NCI-H345 treated with DMSO at 0.1 percent for 48 hours (cell line): ENCODE results near the gene LHFPL6.

Source experiments
- DNase-seq: peaks from one replicate; lab custom pipeline; 2025; ENCODE audit not compliant: unreplicated experiment; lab: John Stamatoyannopoulos, UW

LHFPL6 gene

DNA sequence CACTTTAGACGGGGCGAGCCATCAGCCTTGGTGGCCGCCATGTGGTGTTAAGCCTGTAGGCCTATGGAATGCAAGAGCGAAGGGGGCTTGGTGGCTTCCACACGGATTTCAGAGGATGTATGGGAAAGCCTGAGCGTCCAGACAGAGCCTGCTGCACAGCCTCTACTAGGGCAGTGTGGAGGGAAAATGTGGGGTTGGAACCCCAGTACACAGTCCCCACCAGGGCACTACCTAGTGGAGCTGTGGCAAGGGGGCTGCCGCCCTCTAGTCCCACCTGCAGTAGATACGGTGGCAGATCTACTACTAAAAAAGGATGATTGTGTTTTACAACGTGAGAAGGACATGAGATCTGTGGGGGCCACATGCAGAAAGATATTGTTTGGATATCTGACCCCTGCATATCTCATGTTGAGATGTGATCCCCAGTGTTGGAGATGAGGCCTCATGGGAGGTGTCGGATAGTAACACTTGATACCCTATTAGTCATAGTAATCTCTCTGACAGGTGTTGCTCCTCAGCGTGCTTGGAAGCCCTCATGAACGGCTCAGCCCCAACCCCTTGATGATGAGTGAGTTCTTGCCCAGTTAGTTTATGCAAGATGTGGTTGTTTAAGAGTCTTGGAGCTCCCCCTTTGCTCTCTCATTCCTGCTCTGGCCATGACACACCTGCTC lies 45.6 kb downstream of the LHFPL6 start:
- DNase-seq, result no peak

DNA sequence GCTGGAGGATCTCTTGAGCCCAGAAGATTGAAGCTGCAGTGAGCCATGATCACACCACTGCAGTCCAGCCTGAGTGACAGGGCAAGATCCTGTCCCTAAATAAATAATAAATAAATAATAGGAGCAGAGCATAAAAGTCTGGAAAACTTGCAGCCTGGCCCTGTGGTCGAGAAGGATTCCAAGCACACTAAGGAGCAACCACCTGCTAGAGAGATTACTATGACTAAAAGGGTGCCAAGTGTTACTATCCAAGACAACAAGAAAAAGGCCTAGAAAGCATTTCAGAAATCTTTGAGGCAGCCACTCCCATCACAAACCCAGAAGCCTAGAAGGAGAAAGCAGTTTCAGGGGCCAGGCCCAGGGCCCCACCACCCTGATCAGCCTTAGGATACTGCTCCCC lies 46.1 kb downstream of the LHFPL6 start:
- no peak for DNase-seq

DNA sequence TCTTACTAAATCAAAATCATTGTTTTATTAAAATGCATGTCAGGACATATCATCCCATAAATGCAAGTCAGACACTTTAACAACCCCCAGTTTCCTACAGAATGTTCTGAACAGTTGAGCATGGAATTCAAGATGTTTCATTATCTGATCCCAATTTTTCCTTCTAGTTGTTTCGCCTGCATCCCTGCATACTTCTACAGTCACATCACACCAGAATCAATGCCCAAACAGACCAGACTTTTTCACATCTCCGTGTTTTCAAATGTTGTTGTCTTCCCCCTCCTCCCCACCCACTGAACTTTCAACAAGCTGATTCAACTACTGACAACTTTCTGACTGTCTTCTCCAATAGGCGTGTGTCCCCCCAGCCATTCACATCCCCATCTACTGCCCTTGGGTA lies 48.6 kb downstream of the LHFPL6 start:
- no peak for DNase-seq

DNA sequence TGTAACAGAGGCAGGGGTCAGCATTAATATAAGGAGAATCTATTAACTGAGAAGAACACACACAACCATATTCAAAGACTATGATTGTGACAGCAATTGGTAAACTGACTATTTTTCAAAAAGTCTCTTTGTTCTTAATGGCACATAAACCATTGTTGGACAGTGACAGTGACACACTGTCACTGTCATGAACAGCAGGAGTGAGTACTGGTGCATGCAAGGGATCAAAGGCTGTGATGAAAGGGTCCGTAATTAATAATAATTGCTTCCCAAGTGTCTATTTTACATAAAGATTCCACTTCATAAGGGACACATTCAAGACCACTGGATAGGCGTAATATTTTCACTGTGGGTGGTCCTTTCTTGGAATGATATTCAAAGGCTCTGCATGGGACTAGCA lies 50.7 kb downstream of the LHFPL6 start:
- DNase-seq, result no peak

DNA sequence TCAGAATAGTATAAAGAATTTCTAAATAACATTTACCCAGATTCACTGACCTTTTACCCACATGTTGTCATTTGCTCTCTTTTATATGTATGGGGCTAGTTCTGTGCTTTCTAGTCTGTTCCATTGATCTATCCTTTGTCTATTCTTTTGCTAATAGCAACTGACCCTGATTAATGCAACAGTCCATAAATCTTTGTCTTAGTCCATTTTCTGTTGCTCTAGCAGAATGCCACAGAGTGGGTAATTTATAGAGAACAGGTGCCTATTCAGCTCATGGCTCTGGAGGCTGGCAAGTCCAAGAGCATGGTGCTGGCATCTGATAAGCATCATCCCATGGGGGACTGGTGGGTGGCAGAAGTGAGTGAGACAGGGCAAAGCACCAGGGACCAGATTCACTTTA lies 52.1 kb downstream of the LHFPL6 start:
- no peak for DNase-seq

DNA sequence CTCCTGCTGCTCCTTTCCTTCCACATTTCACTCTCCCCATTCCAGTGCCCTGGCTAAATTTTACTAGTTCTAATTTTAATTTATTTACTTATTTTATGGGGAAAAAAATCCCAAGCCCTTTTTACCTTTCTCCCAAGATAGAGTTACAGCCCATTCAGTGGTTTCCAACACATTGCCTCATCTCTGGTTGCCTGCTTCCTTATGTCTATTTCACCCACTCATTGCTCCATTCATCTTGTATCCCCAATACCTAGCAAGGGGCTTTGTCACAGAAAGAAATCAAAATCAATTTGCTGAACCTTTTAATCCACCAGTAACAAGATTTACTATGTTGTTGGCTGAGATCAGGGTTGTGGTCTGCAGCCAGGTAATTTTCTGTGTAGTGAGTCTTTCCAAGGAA lies 55.9 kb downstream of the LHFPL6 start:
- DNase-seq, result no peak

DNA sequence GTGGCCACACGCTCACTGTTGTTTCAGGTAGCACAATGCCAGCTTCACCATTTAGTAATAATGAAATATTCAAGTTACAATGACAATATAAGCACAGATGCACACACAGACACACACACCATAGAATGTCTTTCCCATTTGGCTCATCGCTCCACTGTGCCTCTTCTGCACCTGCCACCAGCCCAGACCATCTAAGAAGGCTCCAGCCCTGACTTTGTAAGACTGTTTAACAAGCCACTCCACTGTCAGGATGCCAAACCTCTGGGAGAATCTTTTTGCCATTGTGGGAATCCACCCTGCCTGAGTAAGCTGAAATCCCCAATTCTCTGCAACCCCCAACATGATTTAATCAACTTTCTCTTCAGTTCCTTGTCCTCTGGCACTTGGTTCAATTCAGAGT lies 60.6 kb downstream of the LHFPL6 start:
- no peak for DNase-seq

DNA sequence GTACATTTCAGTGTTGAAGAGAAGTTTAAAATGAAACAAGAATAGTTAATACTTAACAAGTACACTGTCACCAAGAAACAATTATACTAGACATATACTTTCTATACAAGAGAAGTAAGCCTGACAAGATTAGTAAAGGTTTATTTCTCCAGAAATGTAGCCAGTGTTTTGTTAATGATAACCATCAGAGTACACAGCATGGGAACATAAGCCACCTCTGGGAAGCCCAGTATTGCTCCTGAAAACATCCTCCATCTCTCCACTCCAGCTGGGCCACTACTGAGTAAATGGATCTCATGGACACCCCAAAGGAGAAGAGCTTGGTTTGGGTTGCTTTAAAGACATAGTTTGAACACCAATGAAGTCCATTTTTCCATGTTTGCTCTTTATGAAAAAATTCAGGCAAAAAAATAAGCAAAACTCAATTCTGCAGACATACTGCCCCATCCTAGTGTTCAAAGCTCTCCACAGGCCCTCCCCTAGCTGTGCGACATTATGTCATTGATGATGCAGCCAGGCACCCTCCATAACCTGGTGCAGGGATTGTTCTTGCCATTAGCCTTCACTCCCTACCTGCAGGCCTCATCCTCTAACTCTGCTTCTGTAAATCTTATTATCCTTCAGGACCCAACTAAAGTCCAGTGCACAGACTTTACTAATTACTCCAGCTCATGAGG lies 61.9 kb downstream of the LHFPL6 start:
- no peak for DNase-seq

DNA sequence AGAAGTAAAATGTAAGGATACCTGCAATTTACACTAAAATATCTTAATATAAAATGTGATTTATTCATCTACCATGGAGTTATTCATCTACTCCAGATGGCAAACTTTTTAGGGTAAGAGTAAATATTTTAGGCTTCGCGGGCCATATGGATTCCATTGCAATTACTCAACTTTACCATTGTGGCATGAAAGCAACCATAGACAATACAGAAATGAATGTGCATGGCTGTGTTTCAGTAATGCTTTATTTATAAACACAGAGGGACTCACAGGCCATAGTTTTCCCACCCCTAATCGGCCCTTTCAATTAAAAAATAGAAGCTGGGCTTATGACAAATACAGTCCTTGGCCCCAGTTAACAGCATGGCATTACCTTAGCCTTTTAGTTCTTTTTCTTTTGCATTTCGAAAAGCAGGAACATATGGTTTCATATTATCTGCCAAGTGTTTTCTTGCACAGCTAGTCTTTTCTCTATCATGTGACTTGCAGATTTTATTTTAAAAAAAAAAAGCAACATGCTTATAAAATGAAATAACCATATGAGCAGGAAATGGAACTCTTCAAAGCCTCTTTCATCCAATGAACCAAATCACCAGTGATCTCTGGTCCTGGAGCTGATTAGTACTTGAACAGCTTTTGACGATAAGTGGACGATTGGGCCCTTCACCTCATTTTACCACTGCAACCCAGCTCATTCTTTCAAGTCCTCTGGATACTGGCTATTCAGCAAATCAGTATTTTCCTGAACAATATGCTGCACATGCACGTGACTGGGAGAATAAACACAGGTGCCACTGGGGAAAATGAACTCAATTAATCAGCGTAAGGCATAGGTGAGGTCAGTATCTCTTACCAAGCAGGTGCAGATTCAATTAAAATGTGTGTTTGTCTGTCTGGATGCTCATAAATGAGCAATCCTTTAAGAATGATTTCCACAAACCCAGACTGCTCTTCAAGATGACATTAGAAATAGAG lies 63.9 kb downstream of the LHFPL6 start:
- peak; percentile 71 for DNase-seq

DNA sequence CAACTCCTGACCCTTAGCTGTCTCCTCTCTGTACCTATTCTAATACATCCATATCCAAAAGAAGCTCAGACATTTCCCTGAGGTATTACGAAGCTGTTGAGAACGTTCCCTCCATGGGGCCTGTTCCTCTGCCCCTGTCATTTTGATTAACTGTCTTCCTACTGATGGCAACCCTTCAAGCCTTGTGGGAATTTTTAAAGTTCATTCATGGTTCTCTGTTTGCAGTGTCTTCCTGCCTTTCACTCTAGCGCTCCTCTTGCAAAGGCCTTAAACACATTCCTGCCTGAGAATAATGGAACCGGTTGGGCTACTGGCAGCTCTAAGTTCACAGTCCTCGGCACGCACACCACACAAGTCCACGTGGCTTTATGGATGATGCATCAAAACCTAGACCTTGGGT lies 66.1 kb downstream of the LHFPL6 start:
- no peak for DNase-seq

DNA sequence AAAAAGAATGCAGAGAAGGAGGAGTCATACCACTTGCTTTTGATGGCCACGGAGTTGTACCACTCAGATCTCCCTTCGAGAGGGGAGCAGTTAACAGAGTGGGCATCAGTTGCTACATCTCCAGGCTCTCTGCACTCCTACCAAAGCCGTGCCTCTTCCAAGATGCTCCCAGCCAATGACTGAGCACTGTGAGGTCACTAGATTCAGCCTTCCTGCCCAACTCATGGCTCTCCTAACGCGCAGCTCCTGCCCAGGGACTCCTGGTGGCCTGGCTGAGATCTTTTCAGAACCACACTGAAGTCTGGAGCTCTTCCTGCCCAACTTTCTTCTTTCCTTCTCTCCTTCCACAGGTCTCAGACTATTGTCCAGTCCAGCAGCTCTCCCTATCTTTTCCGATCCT lies 66.7 kb downstream of the LHFPL6 start:
- DNase-seq, result no peak

DNA sequence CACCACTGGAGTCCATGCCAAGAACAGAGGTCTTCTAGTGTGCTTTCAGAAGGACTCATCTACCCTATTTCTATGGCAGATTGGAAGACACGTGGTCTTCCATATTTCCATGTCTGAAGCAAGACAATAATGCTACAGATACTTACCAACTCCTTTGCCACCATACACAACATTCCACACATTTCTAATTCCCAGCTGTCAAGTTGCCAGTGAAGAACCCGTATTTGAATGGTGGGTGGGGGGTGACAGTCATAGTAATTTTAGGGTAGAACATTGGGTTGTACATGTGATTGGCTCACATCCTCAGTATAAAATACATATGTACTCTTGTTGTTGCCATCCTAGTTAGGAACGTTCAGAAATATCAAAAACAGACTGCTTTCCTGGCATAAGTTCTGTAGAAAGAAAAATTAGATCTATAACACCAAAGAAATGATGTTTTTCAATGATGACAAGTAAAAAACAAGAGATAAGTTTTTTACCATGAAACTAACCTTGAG lies 69.3 kb downstream of the LHFPL6 start:
- DNase-seq, result no peak

DNA sequence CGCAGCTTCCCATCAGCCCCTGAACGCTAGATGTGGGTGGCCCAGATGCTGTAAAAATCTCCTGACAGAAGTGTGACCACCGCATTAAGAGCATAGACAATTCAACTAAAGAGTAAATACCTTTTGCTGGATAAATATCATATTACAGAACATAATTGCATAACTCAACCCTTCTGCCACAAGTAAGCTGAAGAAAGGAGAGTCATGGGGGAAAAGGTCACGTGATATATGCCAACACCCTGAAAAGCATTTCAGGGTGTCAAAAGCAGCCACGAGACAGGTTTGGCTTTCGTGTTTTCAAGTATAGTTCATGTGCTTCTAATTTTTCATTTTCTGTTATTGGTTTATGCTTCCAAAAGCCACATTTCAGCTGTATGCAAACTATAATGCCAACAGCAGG lies 71.3 kb downstream of the LHFPL6 start:
- no peak for DNase-seq

DNA sequence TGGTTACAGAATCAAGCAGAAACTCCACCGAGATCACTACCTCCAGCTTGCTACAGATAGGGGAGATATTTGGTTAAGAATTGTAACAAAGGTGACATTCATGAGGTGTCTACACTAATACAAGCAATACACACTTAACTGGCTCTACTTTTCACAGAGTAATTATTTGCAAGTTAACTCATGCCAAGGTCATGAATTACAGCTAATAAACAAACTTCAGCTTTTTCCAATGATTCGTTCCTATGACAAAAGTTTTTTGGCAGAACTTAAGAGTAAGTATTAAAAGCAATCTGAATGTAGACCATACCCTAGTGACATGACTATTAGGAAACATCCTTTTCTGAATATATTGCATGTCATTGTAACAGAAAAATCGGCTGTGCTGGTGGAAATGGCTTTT lies 72.1 kb downstream of the LHFPL6 start:
- DNase-seq, result no peak

DNA sequence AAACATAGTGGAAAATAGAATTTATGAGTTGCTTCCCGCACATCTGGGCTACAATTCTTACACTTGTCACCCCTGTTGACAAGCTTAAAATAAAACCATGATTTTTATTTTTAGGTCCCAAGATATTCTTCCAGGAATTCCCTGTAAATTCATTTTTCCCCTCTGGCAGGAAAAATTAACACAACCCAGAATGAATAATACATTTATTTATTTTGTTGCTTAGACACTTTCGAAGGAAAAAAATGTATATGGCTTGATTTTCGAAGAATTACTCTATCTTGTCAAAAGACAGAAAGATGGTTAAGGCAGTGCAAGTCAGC lies 74.4 kb downstream of the LHFPL6 start:
- DNase-seq, result no peak

DNA sequence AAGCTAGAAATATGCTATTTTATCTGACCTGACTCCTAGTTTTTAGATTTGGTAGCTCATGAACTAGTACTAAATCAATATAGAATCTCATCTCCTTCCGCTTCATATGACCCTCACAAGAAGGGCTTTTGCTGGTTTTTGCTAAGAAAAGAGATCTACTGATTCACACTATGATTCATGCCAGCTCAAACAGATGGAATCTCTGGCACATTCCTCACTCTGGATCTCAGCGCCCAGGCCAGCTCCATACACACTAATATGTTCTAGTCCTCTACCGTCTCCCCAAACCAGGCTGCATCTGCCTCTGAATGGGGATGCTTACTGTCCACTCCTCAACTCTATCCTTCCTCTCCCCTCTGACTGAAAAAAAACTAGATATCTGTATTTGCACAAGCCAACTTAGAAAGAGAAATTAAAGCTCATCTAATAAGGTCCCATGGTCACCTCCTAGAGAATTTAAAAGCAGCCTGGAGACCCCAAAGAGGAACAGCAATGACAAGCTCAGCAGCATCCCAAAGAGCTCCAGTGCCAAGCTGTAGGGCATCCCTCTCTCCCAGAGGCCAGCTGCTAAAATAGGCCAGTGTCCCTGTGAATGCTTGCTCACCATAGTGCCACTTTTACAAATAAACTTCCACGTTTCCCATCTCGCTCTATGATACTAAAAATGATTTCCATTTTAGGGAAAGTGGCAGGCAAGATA lies 74.9 kb downstream of the LHFPL6 start:
- DNase-seq, result no peak

DNA sequence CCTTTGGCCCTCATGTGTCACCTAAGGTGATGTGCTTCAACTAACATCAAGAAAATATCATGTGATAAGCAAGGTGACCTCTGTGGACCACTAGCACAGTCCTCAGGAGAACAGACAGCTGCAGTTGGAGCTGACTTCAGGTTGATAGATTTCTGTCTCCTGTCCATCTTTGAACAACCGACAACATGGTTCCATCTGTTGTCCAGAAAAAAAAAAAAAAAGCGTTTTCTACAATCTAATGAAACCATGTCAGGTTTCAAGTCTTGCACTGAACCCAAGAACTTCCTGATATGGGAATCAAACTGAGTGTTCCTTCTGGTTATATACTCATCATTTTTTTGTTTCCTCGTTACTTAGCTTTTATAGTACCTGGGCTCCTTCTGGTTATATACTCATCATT lies 75.7 kb downstream of the LHFPL6 start:
- no peak for DNase-seq

DNA sequence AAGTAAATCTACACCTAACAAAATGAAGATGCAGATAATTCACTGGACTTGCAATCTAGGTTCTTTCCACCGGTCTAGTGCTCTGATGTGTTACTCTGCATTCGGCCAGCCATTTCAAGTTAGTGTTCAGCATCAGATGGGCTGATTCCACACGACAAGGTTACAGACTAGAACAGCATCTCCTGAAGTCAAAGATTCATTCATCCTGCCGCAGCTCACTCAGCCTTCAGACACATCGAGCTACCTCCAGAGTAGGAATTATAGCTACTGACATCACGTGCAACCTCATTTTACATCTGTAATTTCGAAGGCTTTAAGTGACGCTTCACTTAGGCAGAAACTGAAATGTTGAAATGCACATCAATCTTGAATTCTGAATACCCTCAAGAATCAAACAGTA lies 76.5 kb downstream of the LHFPL6 start:
- DNase-seq, result no peak

DNA sequence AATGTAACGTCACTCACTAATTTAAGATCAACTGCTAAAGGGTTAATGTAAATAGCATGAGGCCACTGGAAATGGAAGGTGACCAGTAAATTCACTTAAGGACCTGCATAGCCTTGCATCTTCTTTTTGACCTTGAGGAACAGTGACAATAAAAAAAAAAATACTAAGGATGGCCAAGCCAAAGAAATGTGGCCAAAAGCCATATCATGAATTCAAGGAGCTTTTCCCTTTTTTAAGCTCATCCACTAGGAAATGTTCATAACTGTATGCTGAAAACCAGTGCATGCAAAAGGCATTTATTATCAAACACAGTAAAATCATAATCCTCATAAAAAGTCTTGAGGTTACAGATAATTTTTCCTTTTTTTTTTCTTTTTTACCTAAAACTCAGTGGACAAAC lies 77.5 kb downstream of the LHFPL6 start:
- no peak for DNase-seq

DNA sequence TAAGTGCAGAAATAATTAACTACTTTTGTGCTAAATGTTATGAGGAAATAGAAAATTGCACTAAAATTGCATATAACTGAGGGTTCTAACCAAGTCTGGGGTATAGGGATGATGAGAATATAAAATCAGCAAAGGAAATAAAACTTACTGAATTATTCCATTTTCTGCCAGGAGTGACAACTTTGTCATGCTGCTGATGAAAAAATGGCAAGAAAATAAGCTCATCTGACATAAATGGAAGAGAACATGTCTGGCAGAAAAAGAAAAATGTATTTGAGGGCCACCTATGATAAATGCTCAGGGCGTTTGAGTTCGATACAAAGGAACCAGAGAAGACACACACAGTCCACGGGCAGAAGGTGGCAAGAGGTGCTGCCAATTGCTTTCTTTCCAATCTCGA lies 78.2 kb downstream of the LHFPL6 start:
- DNase-seq, result no peak

DNA sequence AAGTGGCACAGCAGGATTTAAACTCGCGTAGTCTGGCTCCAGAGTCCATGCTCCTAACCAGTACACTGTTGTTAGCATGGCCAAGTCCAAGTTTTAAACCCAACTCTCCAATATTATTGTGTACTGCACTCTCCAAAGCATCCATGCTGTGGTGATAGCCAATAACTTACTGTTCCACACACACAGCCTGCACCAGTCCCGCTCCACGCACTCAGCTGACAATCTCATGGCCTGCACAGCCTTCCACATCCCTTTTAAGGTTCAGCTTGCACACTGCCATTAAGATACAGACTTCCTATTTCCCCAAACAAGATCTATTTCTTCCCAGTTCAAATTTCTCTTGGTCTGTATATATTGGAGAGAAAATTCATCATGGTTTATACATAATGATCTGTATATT lies 80.7 kb downstream of the LHFPL6 start:
- DNase-seq, result no peak
